SK-N-SH (cell line): ENCODE data around the gene MAP3K5. TPM values are rescaled to one million over a fixed set of nuclear protein-coding genes. Genes with fewer than 3 reads are reported as not detected.
A peak's percentile ranks its signal among the peaks of the same experiment; 100 is the strongest.

Source experiments
- CTCF ChIA-PET: fragments of 300-600, 350-600 bp; formaldehyde crosslinking; extraction: SDS; loops from one replicate; lab custom pipeline; 2021; lab: Yijun Ruan, JAX
- POLR2A ChIA-PET: fragments of 350-600 bp; sonication (Branson Sonifier 250); formaldehyde crosslinking; extraction: SDS; loops from one replicate; lab custom pipeline; 2020; ENCODE audit warnings: antibody characterized with exemption, inconsistent platforms; lab: Yijun Ruan, JAX
- DNase-seq: peaks from one replicate; pipeline ENCODE4 v3.0.0; 2012
- H2AFZ ChIP-seq: fragments of 200-600 bp; sonication (generic); 2 replicates; pipeline ENCODE4 v1.8.1; 2016; ENCODE audit warnings: antibody characterized with exemption, mild to moderate bottlenecking, low read depth
- H3F3A ChIP-seq: fragments of 200-600 bp; sonication (generic); replicated peaks from 2 replicates; pipeline ENCODE3; 2016; ENCODE audit warnings: antibody characterized with exemption, mild to moderate bottlenecking; ENCODE audit not compliant: insufficient read depth
- H3K27ac ChIP-seq, 2 experiments: fragments of 200-500 bp in 1 of 2; fragments of 200-600 bp in 1 of 2; sonication (Bioruptor generic) in 1 of 2; sonication (generic), shearing (Covaris generic) in 1 of 2; 2 replicates each; pipeline versions ENCODE4 v1.5.1 to v1.6.1; 2014 to 2016; ENCODE audit warnings: low read depth in 2 of 2, inconsistent platforms in 1 of 2, low read length in 1 of 2, mild to moderate bottlenecking in 1 of 2, mixed read lengths in 1 of 2
- H3K27me3 ChIP-seq: fragments of 200-600 bp; sonication (generic), shearing (Covaris generic); 2 replicates; pipeline ENCODE4 v1.6.1; 2016; ENCODE audit warnings: mixed run types; ENCODE audit not compliant: insufficient read depth
- H3K36me3 ChIP-seq, 2 experiments: fragments of 200-500 bp in 1 of 2; fragments of 200-600 bp in 1 of 2; sonication (Bioruptor generic) in 1 of 2; sonication (generic) in 1 of 2; replicated peaks in 1 of 2; 2 replicates each; pipeline versions ENCODE3 to v1.5.1; 2014 to 2016; ENCODE audit warnings: low read length in 1 of 2, mild to moderate bottlenecking in 1 of 2; ENCODE audit not compliant: insufficient read depth in 2 of 2, control insufficient read depth in 1 of 2
- H3K4me1 ChIP-seq, 2 experiments: fragments of 200-500 bp in 1 of 2; fragments of 200-600 bp in 1 of 2; sonication (Bioruptor generic) in 1 of 2; sonication (generic), shearing (Covaris generic) in 1 of 2; 2 replicates each; pipeline versions ENCODE4 v1.5.1 to v1.6.1; 2014 to 2016; ENCODE audit warnings: low read depth in 1 of 2, low read length in 1 of 2, mixed run types in 1 of 2; ENCODE audit not compliant: insufficient read depth in 2 of 2, control insufficient read depth in 1 of 2
- H3K4me2 ChIP-seq: fragments of 200-600 bp; sonication (generic), shearing (Covaris generic); 2 replicates; pipeline ENCODE4 v1.6.1; 2017; ENCODE audit warnings: mixed run types
- H3K4me3 ChIP-seq, 2 experiments: fragments of 200-500 bp in 1 of 2; fragments of 200-600 bp in 1 of 2; sonication (Bioruptor generic) in 1 of 2; sonication (generic), shearing (Covaris generic) in 1 of 2; 2 replicates each; pipeline versions ENCODE4 v1.5.1 to v1.8.1; 2014 to 2016; ENCODE audit warnings: low read depth in 2 of 2, inconsistent platforms in 1 of 2, low read length in 1 of 2, mild to moderate bottlenecking in 1 of 2, mixed read lengths in 1 of 2, moderate library complexity in 1 of 2
- H3K79me2 ChIP-seq: fragments of 200-600 bp; sonication (generic); 2 replicates; pipeline ENCODE4 v1.8.1; 2017; ENCODE audit warnings: mild to moderate bottlenecking; ENCODE audit not compliant: insufficient read depth
- H3K9ac ChIP-seq: fragments of 200-600 bp; sonication (generic); 2 replicates; pipeline ENCODE4 v1.6.1; 2017; ENCODE audit warnings: mixed run types
- H3K9me2 ChIP-seq: fragments of 200-600 bp; sonication (generic); 2 replicates; pipeline ENCODE4 v1.6.1; 2017; ENCODE audit warnings: mixed run types
- H3K9me3 ChIP-seq: fragments of 200-600 bp; sonication (generic); 2 replicates; pipeline ENCODE4 v1.6.1; 2017; ENCODE audit warnings: mixed run types, mild to moderate bottlenecking, moderate library complexity
- H4K20me1 ChIP-seq: fragments of 200-600 bp; sonication (generic); 2 replicates; pipeline ENCODE4 v1.6.1; 2017; ENCODE audit warnings: mild to moderate bottlenecking, mixed run types; ENCODE audit not compliant: insufficient read depth
- ELF1 ChIP-seq: IDR thresholded peaks from 2 replicates; pipeline ENCODE4 v1.4.0; 2012
- EP300 ChIP-seq, 2 experiments: IDR thresholded peaks; 2 replicates each; pipeline versions ENCODE4 v1.4.0 to v1.6.1; 2012; ENCODE audit warnings: borderline replicate concordance in 1 of 2, low read depth in 1 of 2, low read length in 1 of 2
- EZH2phosphoT487 ChIP-seq: fragments of 200-600 bp; sonication (generic); IDR thresholded peaks from 2 replicates; pipeline ENCODE4 v1.6.1; 2017; ENCODE audit warnings: low read depth, mixed run types, mild to moderate bottlenecking, antibody characterized with exemption, moderate library complexity, borderline replicate concordance
- FOSL2 ChIP-seq: IDR thresholded peaks from 2 replicates; pipeline ENCODE4 v1.4.0; 2012; ENCODE audit warnings: low read depth, mild to moderate bottlenecking, moderate library complexity, borderline replicate concordance
- FOXJ3 ChIP-seq: sonication (generic); formaldehyde crosslinking; IDR thresholded peaks from 2 replicates; pipeline ENCODE4 v1.5.1; 2020; ENCODE audit warnings: mild to moderate bottlenecking, missing genetic modification reagents
- FOXM1 ChIP-seq: IDR thresholded peaks from 2 replicates; pipeline ENCODE4 v1.4.0; 2012; ENCODE audit warnings: low read depth, mild to moderate bottlenecking
- GABPA ChIP-seq: IDR thresholded peaks from 2 replicates; pipeline ENCODE4 v1.4.0; 2012; ENCODE audit warnings: low read depth, mild to moderate bottlenecking
- GATA2 ChIP-seq: sonication (generic); formaldehyde crosslinking; IDR thresholded peaks from 2 replicates; pipeline ENCODE4 v1.5.0; 2020; ENCODE audit warnings: mild to moderate bottlenecking, missing genetic modification reagents
- JUND ChIP-seq: IDR thresholded peaks from 2 replicates; pipeline ENCODE4 v1.4.0; 2012
- MEF2A ChIP-seq: IDR thresholded peaks from 2 replicates; pipeline ENCODE4 v1.4.0; 2012; ENCODE audit warnings: low read depth, borderline replicate concordance
- MXI1 ChIP-seq: IDR thresholded peaks from 2 replicates; pipeline ENCODE4 v1.6.1; 2012; ENCODE audit warnings: mild to moderate bottlenecking, low read depth, low read length, improper control_type of control experiment
- NFIC ChIP-seq: IDR thresholded peaks from 2 replicates; pipeline ENCODE4 v1.4.0; 2012; ENCODE audit warnings: borderline replicate concordance
- POLR2AphosphoS5 ChIP-seq: IDR thresholded peaks from 2 replicates; pipeline ENCODE4 v1.6.1; 2012; ENCODE audit warnings: low read depth, low read length
- RCOR1 ChIP-seq: fragments of 150-350 bp; IDR thresholded peaks from 2 replicates; pipeline ENCODE4 v1.6.1; 2017; ENCODE audit warnings: antibody characterized with exemption, low read length
- RFX5 ChIP-seq: IDR thresholded peaks from 2 replicates; pipeline ENCODE4 v1.6.1; 2012; ENCODE audit warnings: mild to moderate bottlenecking, improper control_type of control experiment, low read length
- RXRA ChIP-seq: IDR thresholded peaks from 2 replicates; pipeline ENCODE4 v1.4.0; 2012; ENCODE audit warnings: low read depth, mild to moderate bottlenecking, borderline replicate concordance
- SIN3A ChIP-seq: IDR thresholded peaks from 2 replicates; pipeline ENCODE4 v1.6.1; 2012; ENCODE audit warnings: low read depth, mild to moderate bottlenecking, low read length, moderate library complexity, borderline replicate concordance
- SMC3 ChIP-seq: IDR thresholded peaks from 2 replicates; pipeline ENCODE4 v1.6.1; 2012; ENCODE audit warnings: low read depth, low read length, improper control_type of control experiment
- TCF12 ChIP-seq: IDR thresholded peaks from 2 replicates; pipeline ENCODE4 v1.4.0; 2012
- TEAD4 ChIP-seq: IDR thresholded peaks from 2 replicates; pipeline ENCODE4 v1.4.0; 2012; ENCODE audit warnings: mild to moderate bottlenecking, borderline replicate concordance; ENCODE audit not compliant: insufficient read depth
- WGBS: methylation state at CpG from one replicate; pipeline ENCODE4 v1.1.6; 2017; ENCODE audit warnings: low lambda C conversion rate; 5-methylcytosine and 5-hydroxymethylcytosine counted together
- polyA plus RNA-seq, 3 experiments: library from polyadenylated mRNA; depleted of rRNA; stranded (reverse); fragments of >200 nt; gene quantifications; 2 replicates each; pipeline ENCODE4 v1.2.3, GENCODE V29; 2012
- TF ChIP-seq, protein P1 (sequence below): IDR thresholded peaks from 2 replicates; pipeline ENCODE4 v1.4.0; 2012; ENCODE audit warnings: low read depth, borderline replicate concordance
- TF ChIP-seq, protein P2 (sequence below): IDR thresholded peaks from 2 replicates; pipeline ENCODE4; 2012
- TF ChIP-seq, protein P3 (sequence below): IDR thresholded peaks from 2 replicates; pipeline ENCODE4 v1.6.1; 2012; ENCODE audit warnings: mild to moderate bottlenecking, low read depth, low read length, moderate library complexity
- TF ChIP-seq, protein P4 (sequence below): IDR thresholded peaks from 2 replicates; pipeline ENCODE4 v1.4.0; 2012; ENCODE audit warnings: low read depth

Gene MAP3K5
- polyA plus RNA-seq, 1 of the 3 experiments (the other 2 are of a cell fraction): 1.4 TPM

DNA sequence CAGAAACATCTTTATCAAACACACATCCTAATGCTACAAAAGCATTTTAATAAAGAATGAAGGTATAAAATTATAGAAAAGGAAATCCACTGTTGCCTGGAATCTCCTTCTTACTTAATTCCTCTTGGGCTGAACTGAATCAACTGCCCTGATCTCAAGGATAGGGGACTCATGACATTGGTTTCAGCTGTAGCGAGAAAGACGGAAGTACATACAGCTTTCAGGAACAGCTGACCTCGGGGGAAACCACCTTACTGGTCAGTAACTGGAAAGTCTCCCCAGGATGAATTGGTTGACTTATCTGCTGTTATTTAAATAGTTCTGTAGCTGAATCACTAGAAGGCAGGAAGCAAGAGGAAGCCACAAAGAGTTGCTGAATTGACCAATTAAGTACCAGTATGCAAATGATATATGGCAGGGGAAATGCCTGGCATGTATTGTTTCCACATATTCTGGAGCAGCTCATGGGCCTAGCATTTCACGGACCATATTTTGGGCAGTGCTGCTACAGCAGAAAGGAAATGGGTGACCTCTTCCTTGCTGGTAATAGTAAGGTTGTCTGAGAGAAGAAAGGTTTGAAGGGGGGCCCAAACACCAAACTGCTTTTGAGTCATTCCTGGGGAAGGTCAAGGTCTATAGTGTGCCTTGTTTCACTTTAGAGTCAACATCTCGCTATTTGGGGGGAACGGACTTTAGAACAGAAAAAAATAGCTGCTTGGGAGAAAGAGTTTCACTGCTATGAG, 198.4 kb downstream of the MAP3K5 start:
- H3K27me3 ChIP-seq: no peaks in the 10 kb centered on the region
- no peaks in the 10 kb centered on the region for H3K9me3 ChIP-seq
- peak overlapping the region; percentile 64; the same call in 1 of the 2 replicates for H3K4me2 ChIP-seq
- H3K27ac ChIP-seq: peak overlapping the region; percentile 65 to 99; a peak in 3 of 4 replicates
- peak overlapping the region in 1 of 2 experiments; percentile 52; a peak in 2 of 4 replicates for H3K4me3 ChIP-seq
- H3K9me2 ChIP-seq: no peaks in the 10 kb centered on the region
- no peaks in the 10 kb centered on the region for H4K20me1 ChIP-seq
- peaks cover 0 to 11% of the 10 kb centered on the region in 2 experiments; a peak in 3 of 4 replicates for H3K4me1 ChIP-seq
- ChIA-PET POLR2A (interaction anchor here (1.0 kb wide), 1 partner anchor 31 kb away, joined by 3 read pairs; no protein-coding TSS in a partner anchor), CTCF (interaction anchor here (1.1 to 1.3 kb wide), 4 partner anchors 13 to 483 kb away, joined by 3 to 5 read pairs (median 4); partner anchors contain the start of gene MAP3K5)
- 34% methylated on average over 6 of the region's 6 CpGs for WGBS
- H2AFZ ChIP-seq: peak overlapping the region; percentile 75; the same call in 1 of the 2 replicates
- H3K79me2 ChIP-seq: no peaks in the 10 kb centered on the region
- DNase-seq: no peak
- TF ChIP-seq ELF1: peak; percentile 74
- TF ChIP-seq TEAD4: peak; percentile 69; the same call in 1 of the 2 replicates
- peak; percentile 58; the same call in 1 of the 2 replicates for TF ChIP-seq RXRA
- TF ChIP-seq SIN3A: 0 out of 2 replicates have a peak, but pooled peaks have one; percentile 30
- peak; percentile 39; the same call in 1 of the 2 replicates for TF ChIP-seq NFIC
- TF ChIP-seq EZH2phosphoT487: no peak
- TF ChIP-seq, protein P1, sequence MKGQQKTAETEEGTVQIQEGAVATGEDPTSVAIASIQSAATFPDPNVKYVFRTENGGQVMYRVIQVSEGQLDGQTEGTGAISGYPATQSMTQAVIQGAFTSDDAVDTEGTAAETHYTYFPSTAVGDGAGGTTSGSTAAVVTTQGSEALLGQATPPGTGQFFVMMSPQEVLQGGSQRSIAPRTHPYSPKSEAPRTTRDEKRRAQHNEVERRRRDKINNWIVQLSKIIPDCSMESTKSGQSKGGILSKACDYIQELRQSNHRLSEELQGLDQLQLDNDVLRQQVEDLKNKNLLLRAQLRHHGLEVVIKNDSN: peak; percentile 74
- TF ChIP-seq GATA2 (CRISPR knock-in tag): no peak
- TF ChIP-seq TCF12: peak; percentile 81
- peak; percentile 71 for TF ChIP-seq JUND
- no peak for TF ChIP-seq SMC3
- TF ChIP-seq, protein P2, sequence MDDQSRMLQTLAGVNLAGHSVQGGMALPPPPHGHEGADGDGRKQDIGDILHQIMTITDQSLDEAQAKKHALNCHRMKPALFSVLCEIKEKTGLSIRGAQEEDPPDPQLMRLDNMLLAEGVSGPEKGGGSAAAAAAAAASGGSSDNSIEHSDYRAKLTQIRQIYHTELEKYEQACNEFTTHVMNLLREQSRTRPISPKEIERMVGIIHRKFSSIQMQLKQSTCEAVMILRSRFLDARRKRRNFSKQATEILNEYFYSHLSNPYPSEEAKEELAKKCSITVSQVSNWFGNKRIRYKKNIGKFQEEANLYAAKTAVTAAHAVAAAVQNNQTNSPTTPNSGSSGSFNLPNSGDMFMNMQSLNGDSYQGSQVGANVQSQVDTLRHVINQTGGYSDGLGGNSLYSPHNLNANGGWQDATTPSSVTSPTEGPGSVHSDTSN: peak; percentile 79
- TF ChIP-seq, protein P3, sequence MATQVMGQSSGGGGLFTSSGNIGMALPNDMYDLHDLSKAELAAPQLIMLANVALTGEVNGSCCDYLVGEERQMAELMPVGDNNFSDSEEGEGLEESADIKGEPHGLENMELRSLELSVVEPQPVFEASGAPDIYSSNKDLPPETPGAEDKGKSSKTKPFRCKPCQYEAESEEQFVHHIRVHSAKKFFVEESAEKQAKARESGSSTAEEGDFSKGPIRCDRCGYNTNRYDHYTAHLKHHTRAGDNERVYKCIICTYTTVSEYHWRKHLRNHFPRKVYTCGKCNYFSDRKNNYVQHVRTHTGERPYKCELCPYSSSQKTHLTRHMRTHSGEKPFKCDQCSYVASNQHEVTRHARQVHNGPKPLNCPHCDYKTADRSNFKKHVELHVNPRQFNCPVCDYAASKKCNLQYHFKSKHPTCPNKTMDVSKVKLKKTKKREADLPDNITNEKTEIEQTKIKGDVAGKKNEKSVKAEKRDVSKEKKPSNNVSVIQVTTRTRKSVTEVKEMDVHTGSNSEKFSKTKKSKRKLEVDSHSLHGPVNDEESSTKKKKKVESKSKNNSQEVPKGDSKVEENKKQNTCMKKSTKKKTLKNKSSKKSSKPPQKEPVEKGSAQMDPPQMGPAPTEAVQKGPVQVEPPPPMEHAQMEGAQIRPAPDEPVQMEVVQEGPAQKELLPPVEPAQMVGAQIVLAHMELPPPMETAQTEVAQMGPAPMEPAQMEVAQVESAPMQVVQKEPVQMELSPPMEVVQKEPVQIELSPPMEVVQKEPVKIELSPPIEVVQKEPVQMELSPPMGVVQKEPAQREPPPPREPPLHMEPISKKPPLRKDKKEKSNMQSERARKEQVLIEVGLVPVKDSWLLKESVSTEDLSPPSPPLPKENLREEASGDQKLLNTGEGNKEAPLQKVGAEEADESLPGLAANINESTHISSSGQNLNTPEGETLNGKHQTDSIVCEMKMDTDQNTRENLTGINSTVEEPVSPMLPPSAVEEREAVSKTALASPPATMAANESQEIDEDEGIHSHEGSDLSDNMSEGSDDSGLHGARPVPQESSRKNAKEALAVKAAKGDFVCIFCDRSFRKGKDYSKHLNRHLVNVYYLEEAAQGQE: no peak
- TF ChIP-seq MEF2A: peak; percentile 33; the same call in 1 of the 2 replicates
- peak; percentile 71; the same call in 1 of the 2 replicates for TF ChIP-seq FOXM1
- TF ChIP-seq RFX5: no peak
- no peak for TF ChIP-seq FOXJ3 (CRISPR knock-in tag)
- TF ChIP-seq POLR2AphosphoS5: peak; percentile 45; the same call in 1 of the 2 replicates
- TF ChIP-seq RCOR1: no peak
- TF ChIP-seq GABPA: peak; percentile 48
- TF ChIP-seq FOSL2: peak; percentile 69; the same call in 1 of the 2 replicates
- peak; percentile 26 to 73; a peak in 2 of 4 replicates for TF ChIP-seq EP300 (IDR thresholded peaks at IDR 0.05; ENCODE audit: borderline replicate concordance in 1 of 2, low read depth in 1 of 2, low read length in 1 of 2)
- no peak for TF ChIP-seq MXI1
- TF ChIP-seq, protein P4, sequence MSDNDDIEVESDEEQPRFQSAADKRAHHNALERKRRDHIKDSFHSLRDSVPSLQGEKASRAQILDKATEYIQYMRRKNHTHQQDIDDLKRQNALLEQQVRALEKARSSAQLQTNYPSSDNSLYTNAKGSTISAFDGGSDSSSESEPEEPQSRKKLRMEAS: peak; percentile 56; the same call in 1 of the 2 replicates
- H3K9ac ChIP-seq: peak overlapping the region; percentile 67; the same call in 1 of the 2 replicates
- H3K36me3 ChIP-seq: peaks cover 5 to 18% of the 10 kb centered on the region in 2 experiments
- peaks cover 22% of the 10 kb centered on the region for H3F3A ChIP-seq
